NCI-H82 treated with DMSO at 0.1 percent for 48 hours (cell line): Measurements from ENCODE around the gene CCDC106.

Experiments used
- DNase-seq: peaks from one replicate; lab custom pipeline; 2025; ENCODE audit not compliant: unreplicated experiment; lab: John Stamatoyannopoulos, UW

The CCDC106 gene

DNA sequence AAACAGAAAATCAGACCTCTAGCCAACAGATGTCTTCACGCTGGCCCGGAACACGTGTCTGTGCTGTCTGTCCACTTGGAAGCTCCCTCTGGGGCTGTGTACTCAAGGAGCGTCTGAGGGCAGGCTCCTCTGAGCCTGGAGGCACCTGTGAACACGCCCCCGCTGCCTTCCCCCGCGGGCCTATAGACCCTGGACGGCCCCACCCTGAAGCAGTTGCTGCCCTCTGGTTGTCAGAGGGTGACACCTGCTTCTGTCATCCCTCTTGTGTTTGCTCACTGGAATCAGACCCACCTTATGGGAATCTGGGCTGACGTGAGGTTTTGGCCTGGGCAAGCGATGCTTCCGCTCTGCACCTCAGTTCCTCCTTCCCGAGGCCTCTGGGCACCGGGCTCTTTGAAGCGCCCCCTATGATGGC is 46.2 kb downstream of the CCDC106 start:
- DNase-seq, result no peak

DNA sequence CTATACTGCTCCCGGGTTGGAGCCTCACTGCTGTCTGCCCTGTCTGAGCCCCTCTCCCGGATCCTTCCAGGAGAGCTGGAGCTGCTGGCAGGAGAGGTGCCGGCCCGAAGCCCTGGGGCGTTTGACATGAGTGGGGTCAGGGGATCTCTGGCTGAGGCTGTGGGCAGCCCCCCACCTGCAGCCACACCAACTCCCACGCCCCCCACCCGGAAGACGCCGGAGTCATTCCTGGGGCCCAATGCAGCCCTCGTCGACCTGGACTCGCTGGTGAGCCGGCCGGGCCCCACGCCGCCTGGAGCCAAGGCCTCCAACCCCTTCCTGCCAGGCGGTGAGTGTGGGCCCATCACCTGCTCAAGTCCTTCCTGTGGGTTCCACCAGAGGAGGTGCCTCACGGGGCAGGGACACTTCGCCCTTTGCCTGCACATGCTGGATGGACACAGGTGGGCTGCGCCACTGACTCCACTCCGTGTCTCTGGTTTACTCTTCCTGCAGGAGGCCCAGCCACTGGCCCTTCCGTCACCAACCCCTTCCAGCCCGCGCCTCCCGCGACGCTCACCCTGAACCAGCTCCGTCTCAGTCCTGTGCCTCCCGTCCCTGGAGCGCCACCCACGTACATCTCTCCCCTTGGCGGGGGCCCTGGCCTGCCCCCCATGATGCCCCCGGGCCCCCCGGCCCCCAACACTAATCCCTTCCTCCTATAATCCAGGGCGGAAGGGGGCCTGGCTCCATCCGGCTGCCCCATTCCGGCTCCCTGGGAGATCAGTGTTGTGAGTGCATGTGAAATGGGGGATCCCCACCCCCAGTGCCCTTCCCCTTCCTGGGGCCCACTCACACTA is 46.9 kb downstream of the CCDC106 start:
- no peak for DNase-seq

DNA sequence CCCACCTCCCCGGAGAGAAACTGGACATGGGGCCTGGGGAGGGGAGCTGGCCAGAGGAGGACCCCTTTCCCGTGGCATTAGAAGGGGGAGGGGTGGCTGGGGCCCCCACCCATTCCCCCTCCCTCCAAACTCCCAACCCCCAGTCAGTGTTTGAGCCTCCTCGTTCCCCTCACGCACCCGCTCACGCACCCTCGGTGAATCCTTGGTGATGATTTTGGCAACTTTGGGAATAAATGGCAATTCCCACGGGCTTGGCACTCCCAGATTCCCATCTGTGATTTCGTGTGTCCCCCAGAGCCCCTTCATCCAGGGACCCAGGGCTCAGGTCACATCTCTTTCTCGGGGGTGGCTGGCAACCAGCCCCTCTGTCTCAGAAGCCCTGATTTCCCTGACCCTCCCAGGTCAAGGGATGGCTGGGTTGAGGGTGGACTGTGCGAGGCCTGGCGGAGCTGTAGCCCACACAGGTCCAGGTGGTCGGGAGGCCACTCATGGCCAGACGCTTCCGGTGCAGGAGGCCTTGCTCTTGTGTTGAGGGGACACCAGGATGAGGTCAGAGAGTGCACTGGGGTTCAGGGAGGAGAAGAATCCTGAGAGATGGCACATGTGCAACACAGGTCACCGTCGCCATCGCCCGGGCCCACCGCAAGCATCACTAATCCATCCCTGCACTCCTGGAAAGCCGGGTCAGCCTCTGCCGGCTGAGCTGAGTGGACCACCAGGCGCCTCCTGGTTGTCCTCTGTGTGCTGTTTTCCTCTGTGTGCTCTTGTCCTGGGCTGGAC is 47.7 kb downstream of the CCDC106 start:
- no peak for DNase-seq

DNA sequence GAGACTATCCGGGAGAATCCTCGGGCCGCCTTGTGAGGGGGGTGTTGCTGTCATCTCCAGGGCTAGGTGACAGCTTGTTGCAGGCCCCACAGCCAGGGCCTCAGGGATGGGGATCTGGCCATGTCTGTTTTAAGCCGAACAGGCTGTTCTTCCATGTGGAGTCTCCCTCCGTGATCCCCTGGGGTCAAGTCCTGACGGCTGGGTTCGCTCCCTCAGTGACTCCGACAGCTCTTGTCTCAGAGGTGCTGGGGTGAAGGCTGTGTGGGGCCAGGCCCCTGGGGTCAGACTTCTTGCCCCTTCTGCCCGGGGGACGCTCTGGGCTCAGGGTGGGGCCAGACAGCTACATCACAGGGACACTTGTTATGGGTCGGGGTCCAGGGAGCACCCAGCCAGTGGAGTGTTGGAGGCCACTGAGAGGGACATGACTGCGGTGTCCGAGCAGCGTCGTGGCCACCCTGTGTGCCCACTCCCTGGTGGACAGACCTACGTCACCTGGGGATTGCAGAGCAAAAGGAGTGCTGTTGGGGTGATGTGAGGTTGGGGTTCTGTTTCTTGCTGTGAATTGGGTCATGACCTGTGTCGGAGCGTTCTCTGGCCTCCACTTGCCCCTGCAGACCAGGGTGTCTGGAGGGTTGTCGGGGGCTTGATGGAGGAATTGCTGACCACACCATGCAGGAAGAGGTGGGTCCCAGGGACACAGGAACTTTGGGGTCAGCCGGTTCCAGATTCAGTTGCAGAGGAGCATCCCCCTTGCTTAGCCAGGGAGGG is 48.5 kb downstream of the CCDC106 start:
- no peak for DNase-seq

DNA sequence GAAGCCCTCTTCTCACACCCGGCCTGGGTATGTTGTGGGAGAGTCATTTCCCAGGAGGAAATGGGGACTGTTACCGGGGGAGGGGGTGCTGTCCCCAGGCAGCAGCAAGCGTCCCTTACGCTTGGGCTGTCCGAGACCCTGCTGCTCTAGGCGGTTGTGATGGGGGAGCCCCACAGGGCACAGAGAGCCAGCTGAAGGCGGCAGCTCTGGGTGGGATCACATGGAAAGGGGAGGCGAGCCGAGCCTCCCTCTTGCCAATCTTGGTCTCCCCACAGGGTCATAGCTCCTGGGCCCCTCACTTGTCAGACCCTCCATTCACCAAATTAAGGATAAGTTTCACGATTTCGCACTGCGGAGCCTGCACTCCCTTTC is 49.0 kb downstream of the CCDC106 start:
- no peak for DNase-seq

DNA sequence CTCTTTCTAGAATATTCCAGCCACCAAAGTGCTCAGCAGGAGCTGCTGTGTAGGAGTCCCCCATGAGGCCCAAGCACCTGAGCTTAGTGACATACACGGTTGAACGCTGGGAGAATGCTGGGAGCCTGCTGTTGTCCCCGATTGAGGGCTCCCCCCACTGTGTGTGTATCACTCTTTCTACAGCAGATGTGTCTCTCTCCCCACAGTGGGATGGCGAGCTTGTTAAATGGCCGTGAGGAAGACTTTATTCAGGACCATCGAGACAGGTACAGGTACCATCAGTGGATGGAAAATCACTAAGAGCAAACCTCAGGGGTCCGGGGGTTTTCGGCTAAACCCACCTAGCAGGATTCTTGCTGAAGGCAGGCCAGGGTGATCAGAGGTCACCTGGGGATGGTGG is 49.7 kb downstream of the CCDC106 start:
- DNase-seq, result no peak

DNA sequence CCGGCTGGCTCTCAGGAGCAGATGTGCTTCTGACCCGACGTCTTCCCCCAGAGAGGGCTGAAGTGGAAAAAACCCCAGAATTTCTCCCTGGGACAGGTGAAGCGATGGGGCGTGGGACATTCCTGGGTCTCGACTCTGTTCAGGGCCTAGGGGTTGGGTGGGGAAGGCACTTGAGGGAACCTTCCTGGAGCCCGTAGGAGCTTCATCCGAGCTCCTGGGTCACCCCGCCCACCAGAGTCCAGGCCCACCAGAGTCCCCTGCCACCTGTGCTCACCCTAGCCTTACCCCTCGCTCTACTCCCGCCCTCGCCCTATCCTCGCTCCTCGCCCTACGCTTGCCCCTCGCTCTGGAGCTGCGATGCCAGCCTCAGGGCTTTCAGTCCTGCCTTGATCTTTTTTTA is 50.2 kb downstream of the CCDC106 start:
- no peak for DNase-seq

DNA sequence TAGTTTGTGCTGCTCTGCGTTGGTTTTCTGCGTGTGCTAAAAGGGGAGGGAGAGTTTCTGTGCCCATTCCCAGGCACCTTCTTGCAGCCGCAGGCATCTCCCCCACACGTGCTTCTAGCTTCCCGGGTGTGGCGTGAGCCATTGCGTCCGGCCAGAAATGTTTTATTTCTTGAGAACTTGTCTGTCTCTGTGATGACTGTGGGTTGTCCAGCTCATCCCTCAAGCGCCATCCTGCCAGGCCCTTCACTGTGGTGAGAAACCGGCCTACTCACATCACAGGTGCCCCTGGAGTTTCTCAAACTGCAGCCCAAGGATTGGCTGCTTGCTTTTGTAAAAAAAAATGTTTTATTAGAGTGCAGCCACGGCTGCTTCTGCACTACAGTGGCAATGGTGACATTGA is 51.2 kb downstream of the CCDC106 start:
- DNase-seq, result no peak

DNA sequence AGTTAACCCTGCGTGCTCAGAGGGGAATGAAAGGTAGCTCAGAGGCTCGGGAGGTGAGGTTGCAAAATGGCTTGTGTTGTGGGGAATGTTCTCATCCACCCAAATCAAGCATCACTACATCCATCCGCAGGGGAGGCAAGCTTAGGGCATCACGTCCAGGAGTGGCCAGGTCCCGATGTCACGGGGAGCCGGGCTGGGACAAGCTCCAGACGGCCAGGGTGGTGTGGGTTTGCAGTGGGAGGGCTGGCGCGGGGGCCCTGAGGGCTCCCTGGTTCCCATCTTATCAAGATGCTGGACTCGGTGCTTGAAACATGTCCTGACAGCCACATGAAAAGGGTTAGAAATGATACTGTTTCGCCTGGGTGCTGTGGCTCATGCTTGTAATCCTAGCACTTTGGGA is 52.8 kb downstream of the CCDC106 start:
- DNase-seq, result no peak

DNA sequence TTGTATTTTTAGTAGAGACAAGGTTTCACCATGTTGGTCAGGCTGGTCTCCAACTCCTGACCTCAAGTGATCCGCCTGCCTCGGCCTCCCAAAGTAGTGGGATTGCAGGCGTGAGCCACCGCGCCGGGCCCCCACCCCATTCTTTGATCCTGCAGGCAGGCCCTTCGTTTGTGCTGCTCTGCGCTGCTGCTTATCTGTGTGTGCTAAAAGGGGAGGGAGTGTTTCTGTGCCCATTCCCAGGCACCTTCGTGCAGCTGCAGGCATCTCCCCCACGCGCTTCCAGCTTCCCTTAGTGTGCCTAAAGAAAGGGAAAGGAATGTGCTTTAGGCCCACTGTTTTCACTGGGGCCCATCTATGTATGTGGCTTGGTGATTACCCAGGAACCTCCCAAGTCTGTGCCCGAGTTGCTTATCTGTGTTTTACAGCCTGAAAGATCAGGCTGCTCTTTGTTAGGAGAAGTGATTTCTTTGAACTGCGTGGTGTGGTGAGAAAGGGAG is 54.2 kb downstream of the CCDC106 start:
- DNase-seq, result no peak
